HepG2 (cell line): Measurements from ENCODE around the gene SAA1. TPM values are rescaled to one million over a fixed set of nuclear protein-coding genes. Genes with fewer than 3 reads are reported as not detected.
A peak's percentile ranks its signal among the peaks of the same experiment; 100 is the strongest.

Source experiments
- ADNP ChIP-seq: sonication (generic); formaldehyde crosslinking; IDR thresholded peaks from 2 replicates; pipeline ENCODE4 v1.4.0; 2020; ENCODE audit warnings: missing genetic modification reagents
- FOXJ3 ChIP-seq: sonication (generic); formaldehyde crosslinking; IDR thresholded peaks from 2 replicates; pipeline ENCODE4 v1.4.0; 2020; ENCODE audit warnings: missing genetic modification reagents, mild to moderate bottlenecking, borderline replicate concordance
- KAT2B ChIP-seq: fragments of 150-350 bp; IDR thresholded peaks from 2 replicates; pipeline ENCODE4 v1.6.1; 2014; ENCODE audit warnings: low read depth, low read length, borderline replicate concordance
- MTA3 ChIP-seq: sonication (generic); formaldehyde crosslinking; IDR thresholded peaks from 2 replicates; pipeline ENCODE4 v1.4.0; 2020; ENCODE audit warnings: missing genetic modification reagents
- MXD4 ChIP-seq: IDR thresholded peaks from 2 replicates; pipeline ENCODE4 v1.6.1; 2016; ENCODE audit warnings: mild to moderate bottlenecking, missing biosample characterization, missing genetic modification reagents
- NRL ChIP-seq: sonication (generic); formaldehyde crosslinking; IDR thresholded peaks from 2 replicates; pipeline ENCODE4 v1.5.0; 2020; ENCODE audit warnings: missing genetic modification reagents, mild to moderate bottlenecking, moderate library complexity, borderline replicate concordance
- RNF2 ChIP-seq: fragments of 450-650 bp; conservative IDR thresholded peaks from 2 replicates; pipeline ENCODE4 v1.6.1; 2016; ENCODE audit warnings: low read depth
- SALL1 ChIP-seq: sonication (generic); formaldehyde crosslinking; IDR thresholded peaks from 2 replicates; pipeline ENCODE4 v1.8.0; 2022; ENCODE audit warnings: mild to moderate bottlenecking, missing genetic modification reagents
- SETDB1 ChIP-seq: sonication (generic); formaldehyde crosslinking; IDR thresholded peaks from 2 replicates; pipeline ENCODE4 v1.5.1; 2020; ENCODE audit warnings: missing genetic modification reagents, mild to moderate bottlenecking, borderline replicate concordance
- TBP ChIP-seq: sonication (generic); formaldehyde crosslinking; IDR thresholded peaks from 2 replicates; pipeline ENCODE4 v1.5.0; 2020; ENCODE audit warnings: missing genetic modification reagents
- TGIF2 ChIP-seq: IDR thresholded peaks from 2 replicates; pipeline ENCODE4 v1.6.1; 2016; ENCODE audit warnings: control low read depth, missing compliant biosample characterization
- ZFP36 ChIP-seq: fragments of 150-350 bp; IDR thresholded peaks from 2 replicates; pipeline ENCODE4 v1.6.1; 2018; ENCODE audit warnings: borderline replicate concordance, low read length, low read depth; ENCODE audit not compliant: partially characterized antibody
- ZNF232 ChIP-seq: sonication (generic); formaldehyde crosslinking; IDR thresholded peaks from 2 replicates; pipeline ENCODE4 v1.4.0; 2020; ENCODE audit warnings: missing genetic modification reagents, borderline replicate concordance
- ZNF256 ChIP-seq: sonication (generic); formaldehyde crosslinking; conservative IDR thresholded peaks from 2 replicates; pipeline ENCODE4 v1.4.0; 2020; ENCODE audit warnings: missing genetic modification reagents
- polyA plus RNA-seq, 8 experiments: library from polyadenylated mRNA; depleted of rRNA in 3 of 8; stranded (reverse) in 7 of 8; unstranded in 1 of 8; fragments of >200 nt; fragmentation: Illumina TruSeq in 4 of 8; extraction: Trizol in 4 of 8; gene quantifications; 2 replicates each; pipeline versions ENCODE4 v1.2.1 to v1.2.3, GENCODE V29; 2011 to 2016; ENCODE audit warnings: low read depth in 4 of 8, missing spikeins in 1 of 8, mixed read lengths in 1 of 8; ENCODE audit not compliant: insufficient read depth in 1 of 8
- total RNA-seq, 5 experiments: library from RNA; depleted of rRNA; stranded (reverse); fragments of >200 nt; fragmentation: Illumina TruSeq; extraction: Trizol; gene quantifications; 2 replicates each; pipeline ENCODE4 v1.2.3, GENCODE V29; 2016; ENCODE audit warnings: low read depth in 1 of 5
- TF ChIP-seq, protein P1 (sequence below): IDR thresholded peaks from 2 replicates; pipeline ENCODE4 v1.6.1; 2016; ENCODE audit warnings: mild to moderate bottlenecking
- TF ChIP-seq, protein P2 (sequence below): sonication (generic); formaldehyde crosslinking; IDR thresholded peaks from 2 replicates; pipeline ENCODE4 v1.5.1; 2020; ENCODE audit warnings: mild to moderate bottlenecking, missing genetic modification reagents, borderline replicate concordance
- TF ChIP-seq, protein P3 (sequence below): IDR thresholded peaks from 2 replicates; pipeline ENCODE4 v1.6.1; 2016; ENCODE audit warnings: missing genetic modification reagents, missing compliant biosample characterization
- TF ChIP-seq, protein P4 (sequence below): sonication (generic); formaldehyde crosslinking; IDR thresholded peaks from 2 replicates; pipeline ENCODE4 v1.4.0; 2020; ENCODE audit warnings: missing genetic modification reagents, borderline replicate concordance
- TF ChIP-seq, protein P5 (sequence below): sonication (generic); formaldehyde crosslinking; IDR thresholded peaks from 2 replicates; pipeline ENCODE4 v1.5.0; 2020; ENCODE audit warnings: mild to moderate bottlenecking, missing genetic modification reagents, moderate library complexity

Gene SAA1
- total and polyA plus RNA-seq, 2 of the 13 experiments (the other 11 are each of a cell fraction or from before 2014, with no cell fraction given) = not detected

DNA sequence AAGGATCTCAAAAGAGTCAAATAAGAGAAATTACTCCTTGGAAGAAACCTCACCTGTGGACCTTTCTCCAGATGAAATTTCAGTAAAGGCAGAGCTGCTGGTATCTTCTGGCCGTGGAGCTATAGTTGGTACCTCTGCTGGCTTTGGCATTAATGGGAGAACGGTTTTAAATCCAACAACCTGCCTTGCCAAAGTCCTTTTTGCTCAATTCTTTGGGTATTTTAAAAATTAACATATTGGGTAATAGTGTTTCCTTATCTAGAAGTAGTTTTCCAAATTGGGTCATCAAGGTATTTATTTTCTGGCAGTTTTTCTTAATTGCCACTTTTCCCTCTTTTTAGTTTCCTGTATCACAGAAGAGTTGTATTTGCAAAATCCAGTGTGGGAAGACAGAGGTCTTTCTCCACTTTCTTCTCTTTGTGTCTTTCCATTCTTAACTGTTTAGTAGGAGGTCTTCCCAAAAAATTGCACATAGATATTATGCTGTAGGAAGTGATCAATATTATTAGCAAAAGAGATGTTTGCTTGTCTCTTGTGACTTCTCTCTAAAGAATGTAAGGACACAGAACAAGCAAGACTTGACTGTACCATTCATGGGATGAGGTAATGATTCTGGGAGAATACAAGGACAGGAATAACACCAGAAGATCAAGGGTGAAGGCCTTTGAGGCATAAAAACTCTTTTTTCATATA, 29.3 kb upstream of the SAA1 start, which contains the start of gene SAA4 (continued):
- TF ChIP-seq ZNF232 (CRISPR knock-in tag) (no peak), ADNP (CRISPR knock-in tag) (no peak), ZFP36 (no peak), TGIF2 (no peak), KAT2B (0 out of 2 replicates have a peak, but pooled peaks have one; percentile 24), TBP (CRISPR knock-in tag) (no peak), FOXJ3 (CRISPR knock-in tag) (no peak), SALL1 (peak; percentile 20; the same call in 1 of the 2 replicates), SETDB1 (no peak), ZNF256 (no peak), RNF2 (no peak), MXD4 (CRISPR knock-in tag) (no peak), NRL (CRISPR knock-in tag) (no peak), MTA3 (CRISPR knock-in tag) (no peak)
- TF ChIP-seq, protein P1, sequence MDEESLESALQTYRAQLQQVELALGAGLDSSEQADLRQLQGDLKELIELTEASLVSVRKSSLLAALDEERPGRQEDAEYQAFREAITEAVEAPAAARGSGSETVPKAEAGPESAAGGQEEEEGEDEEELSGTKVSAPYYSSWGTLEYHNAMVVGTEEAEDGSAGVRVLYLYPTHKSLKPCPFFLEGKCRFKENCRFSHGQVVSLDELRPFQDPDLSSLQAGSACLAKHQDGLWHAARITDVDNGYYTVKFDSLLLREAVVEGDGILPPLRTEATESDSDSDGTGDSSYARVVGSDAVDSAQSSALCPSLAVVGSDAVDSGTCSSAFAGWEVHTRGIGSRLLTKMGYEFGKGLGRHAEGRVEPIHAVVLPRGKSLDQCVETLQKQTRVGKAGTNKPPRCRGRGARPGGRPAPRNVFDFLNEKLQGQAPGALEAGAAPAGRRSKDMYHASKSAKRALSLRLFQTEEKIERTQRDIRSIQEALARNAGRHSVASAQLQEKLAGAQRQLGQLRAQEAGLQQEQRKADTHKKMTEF (CRISPR knock-in tag) = peak; percentile 65; the same call in 1 of the 2 replicates
- TF ChIP-seq, protein P2, sequence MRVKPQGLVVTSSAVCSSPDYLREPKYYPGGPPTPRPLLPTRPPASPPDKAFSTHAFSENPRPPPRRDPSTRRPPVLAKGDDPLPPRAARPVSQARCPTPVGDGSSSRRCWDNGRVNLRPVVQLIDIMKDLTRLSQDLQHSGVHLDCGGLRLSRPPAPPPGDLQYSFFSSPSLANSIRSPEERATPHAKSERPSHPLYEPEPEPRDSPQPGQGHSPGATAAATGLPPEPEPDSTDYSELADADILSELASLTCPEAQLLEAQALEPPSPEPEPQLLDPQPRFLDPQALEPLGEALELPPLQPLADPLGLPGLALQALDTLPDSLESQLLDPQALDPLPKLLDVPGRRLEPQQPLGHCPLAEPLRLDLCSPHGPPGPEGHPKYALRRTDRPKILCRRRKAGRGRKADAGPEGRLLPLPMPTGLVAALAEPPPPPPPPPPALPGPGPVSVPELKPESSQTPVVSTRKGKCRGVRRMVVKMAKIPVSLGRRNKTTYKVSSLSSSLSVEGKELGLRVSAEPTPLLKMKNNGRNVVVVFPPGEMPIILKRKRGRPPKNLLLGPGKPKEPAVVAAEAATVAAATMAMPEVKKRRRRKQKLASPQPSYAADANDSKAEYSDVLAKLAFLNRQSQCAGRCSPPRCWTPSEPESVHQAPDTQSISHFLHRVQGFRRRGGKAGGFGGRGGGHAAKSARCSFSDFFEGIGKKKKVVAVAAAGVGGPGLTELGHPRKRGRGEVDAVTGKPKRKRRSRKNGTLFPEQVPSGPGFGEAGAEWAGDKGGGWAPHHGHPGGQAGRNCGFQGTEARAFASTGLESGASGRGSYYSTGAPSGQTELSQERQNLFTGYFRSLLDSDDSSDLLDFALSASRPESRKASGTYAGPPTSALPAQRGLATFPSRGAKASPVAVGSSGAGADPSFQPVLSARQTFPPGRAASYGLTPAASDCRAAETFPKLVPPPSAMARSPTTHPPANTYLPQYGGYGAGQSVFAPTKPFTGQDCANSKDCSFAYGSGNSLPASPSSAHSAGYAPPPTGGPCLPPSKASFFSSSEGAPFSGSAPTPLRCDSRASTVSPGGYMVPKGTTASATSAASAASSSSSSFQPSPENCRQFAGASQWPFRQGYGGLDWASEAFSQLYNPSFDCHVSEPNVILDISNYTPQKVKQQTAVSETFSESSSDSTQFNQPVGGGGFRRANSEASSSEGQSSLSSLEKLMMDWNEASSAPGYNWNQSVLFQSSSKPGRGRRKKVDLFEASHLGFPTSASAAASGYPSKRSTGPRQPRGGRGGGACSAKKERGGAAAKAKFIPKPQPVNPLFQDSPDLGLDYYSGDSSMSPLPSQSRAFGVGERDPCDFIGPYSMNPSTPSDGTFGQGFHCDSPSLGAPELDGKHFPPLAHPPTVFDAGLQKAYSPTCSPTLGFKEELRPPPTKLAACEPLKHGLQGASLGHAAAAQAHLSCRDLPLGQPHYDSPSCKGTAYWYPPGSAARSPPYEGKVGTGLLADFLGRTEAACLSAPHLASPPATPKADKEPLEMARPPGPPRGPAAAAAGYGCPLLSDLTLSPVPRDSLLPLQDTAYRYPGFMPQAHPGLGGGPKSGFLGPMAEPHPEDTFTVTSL (CRISPR knock-in tag) = peak; percentile 81; the same call in 1 of the 2 replicates
- TF ChIP-seq, protein P3, sequence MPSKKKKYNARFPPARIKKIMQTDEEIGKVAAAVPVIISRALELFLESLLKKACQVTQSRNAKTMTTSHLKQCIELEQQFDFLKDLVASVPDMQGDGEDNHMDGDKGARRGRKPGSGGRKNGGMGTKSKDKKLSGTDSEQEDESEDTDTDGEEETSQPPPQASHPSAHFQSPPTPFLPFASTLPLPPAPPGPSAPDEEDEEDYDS (CRISPR knock-in tag) = no peak
- TF ChIP-seq, protein P4, sequence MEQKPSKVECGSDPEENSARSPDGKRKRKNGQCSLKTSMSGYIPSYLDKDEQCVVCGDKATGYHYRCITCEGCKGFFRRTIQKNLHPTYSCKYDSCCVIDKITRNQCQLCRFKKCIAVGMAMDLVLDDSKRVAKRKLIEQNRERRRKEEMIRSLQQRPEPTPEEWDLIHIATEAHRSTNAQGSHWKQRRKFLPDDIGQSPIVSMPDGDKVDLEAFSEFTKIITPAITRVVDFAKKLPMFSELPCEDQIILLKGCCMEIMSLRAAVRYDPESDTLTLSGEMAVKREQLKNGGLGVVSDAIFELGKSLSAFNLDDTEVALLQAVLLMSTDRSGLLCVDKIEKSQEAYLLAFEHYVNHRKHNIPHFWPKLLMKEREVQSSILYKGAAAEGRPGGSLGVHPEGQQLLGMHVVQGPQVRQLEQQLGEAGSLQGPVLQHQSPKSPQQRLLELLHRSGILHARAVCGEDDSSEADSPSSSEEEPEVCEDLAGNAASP (CRISPR knock-in tag) = peak; percentile 74
- TF ChIP-seq, protein P5, sequence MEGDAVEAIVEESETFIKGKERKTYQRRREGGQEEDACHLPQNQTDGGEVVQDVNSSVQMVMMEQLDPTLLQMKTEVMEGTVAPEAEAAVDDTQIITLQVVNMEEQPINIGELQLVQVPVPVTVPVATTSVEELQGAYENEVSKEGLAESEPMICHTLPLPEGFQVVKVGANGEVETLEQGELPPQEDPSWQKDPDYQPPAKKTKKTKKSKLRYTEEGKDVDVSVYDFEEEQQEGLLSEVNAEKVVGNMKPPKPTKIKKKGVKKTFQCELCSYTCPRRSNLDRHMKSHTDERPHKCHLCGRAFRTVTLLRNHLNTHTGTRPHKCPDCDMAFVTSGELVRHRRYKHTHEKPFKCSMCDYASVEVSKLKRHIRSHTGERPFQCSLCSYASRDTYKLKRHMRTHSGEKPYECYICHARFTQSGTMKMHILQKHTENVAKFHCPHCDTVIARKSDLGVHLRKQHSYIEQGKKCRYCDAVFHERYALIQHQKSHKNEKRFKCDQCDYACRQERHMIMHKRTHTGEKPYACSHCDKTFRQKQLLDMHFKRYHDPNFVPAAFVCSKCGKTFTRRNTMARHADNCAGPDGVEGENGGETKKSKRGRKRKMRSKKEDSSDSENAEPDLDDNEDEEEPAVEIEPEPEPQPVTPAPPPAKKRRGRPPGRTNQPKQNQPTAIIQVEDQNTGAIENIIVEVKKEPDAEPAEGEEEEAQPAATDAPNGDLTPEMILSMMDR (CRISPR knock-in tag) = no peak
